Hematopoietic multipotent progenitor cell treated with erythropoietin and hydrocortisone succinate and interleukin-3 and kit ligand, for 17 days (in vitro differentiated cells): ENCODE results near the gene SLC26A3.

Experiments used
- DNase-seq: peaks from one replicate; pipeline ENCODE4 v3.0.0-alpha.2; 2015; ENCODE audit warnings: low spot score

SLC26A3 gene

DNA sequence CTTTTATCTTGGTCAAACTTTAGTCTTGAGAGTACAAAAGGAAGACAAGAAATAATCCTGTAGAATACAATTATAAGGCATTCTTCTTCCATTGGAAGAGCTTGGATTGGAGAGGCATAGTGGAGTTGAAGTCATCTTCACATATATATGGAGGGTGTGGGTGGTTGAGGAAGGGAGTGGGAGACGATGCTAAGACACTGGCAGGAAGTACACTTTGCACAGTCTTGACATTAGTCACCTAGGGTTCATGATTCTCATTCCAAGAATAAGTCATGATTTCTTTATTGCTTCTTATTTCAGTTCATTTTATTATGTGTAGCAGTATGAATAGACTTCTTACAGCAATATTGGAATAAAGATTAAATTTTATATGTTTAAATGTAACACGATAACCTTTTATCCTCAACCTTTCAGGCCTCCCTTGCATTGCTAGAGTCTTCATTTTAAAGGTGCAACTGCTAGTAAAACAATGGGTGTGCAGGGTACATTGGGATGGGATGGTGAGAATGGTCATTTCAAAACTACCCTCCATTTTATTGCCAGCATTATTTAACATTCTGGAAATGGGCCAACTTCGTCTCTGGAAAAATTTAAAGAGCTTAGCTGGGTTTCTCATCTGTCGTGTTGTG, 12.3 kb upstream of the SLC26A3 start:
- no peak for DNase-seq

DNA sequence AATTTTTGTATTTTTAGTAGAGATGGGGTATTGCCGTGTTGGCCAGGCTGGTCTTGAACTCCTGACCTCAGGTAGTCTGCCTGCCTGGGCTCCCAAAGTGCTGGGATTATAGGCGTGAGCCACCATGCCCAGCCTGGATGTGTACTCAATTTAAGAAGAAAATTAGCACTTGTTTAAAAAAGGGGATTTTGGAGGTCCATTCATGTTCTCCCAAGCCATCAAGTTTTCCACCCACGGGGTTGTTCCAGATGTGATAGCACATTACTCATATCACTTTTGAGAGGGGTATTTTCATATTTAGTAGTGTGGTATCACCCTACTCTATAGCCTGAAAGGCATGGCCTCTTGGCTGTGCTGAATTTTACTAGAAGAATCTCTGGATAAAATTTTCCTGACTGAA, 10.5 kb upstream of the SLC26A3 start:
- DNase-seq = no peak

DNA sequence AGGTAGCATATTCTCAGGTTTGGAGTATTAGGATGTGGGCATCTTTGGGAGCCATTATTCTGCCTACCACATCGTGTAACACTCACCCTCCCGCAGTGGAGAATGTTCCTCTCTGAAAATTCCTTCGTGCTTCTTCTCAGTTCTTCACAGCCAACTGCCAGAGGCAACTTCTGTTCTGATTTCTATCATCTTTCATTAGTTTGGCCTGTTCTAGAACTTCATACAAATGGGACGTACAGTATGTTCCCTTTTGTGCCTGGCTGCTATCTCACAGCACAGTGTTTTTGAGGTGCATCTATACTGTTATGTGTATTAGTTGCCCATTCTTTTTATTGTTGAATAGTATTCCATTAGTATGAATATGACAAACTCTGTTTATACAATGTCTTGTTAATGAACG, 8.9 kb upstream of the SLC26A3 start:
- no peak for DNase-seq

- no peak for DNase-seq
Measured at GRCh38 chr7:107810626-107811025, 7.6 kb upstream of the SLC26A3 start.

- no peak for DNase-seq
Measured at GRCh38 chr7:107809179-107809578, 6.2 kb upstream of the SLC26A3 start.

GRCh38 chr7:107799647-107800264, 3.3 kb downstream of the SLC26A3 start:
- no peak for DNase-seq

- DNase-seq = no peak
Measured at GRCh38 chr7:107792364-107792763, 10.7 kb downstream of the SLC26A3 start.

DNA sequence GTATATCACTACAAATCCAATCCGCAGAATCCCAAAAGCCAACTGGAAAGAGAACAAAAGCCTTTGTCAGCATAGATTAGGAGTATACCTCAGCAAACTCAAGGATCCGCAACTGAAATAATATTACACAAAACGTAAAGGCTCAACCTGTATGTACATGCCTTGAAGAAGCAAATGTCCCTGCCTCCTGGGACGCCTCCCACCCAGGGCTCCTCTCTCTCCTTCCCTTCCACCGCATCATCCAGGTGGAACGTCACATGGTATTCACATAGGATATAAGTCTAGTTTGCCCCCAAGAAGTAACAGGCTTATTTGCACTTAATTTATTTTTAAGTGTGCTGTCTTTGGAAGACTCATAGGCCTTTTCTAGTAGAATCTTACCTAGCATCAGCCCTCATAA, 13.4 kb downstream of the SLC26A3 start:
- DNase-seq = no peak

GRCh38 chr7:107788662-107789061, 14.4 kb downstream of the SLC26A3 start:
- no peak for DNase-seq

DNA sequence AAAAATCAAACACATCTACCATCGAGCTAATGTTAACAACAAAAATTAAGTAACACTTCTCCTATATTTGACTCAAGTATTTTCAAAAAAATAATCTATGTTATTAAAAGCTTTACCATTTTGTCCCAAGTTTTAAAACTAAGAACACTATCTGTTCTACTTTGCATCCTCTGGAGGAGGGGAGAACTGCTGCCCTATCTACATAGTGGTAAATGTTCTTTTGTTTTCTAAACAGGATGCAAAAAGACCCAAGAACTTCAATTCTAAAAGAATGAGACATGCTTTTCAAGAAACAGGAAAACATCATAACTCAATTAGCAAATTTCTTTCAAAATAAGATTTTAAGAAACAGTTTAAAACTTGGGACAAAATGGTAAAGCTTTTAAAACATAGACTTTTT, 14.8 kb downstream of the SLC26A3 start:
- DNase-seq = no peak

DNA sequence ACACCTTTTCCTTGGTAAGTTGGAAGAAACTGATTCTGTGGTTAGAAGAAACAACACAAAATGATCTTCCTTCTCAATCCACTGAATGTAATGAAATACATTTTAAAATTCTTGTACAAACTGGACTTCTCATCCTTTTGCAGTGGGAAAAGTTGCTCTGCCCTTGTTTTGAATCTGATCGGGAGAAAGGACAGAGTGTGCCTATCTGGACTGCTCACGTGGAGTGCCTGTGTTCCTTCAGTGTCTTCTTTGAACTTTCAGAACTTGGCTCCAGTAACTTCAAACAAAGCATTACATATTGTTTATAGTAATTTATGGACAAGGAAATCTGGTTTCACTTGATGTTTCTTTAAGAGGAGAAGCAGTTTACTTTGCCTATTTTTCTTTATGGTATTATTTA, 17.1 kb downstream of the SLC26A3 start:
- DNase-seq = no peak

DNA sequence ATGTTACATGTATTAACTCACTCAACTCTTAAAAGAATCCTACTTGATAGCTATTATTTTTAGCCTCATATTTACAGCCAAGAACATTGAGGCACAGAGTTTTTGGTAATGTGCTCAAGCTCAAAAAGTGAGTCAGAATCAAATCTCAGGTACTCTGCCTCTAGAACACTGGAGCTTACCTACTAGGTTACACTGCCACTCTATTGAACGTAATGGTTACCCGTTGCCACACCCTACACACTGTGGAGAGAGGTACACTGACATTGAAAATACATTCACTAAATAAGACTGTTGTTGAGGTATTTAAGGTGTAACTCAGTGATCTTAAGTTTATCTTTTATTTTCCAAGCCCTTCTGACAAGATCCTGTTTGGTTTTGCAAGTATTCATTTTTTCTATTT, 17.9 kb downstream of the SLC26A3 start:
- DNase-seq = no peak

GRCh38 chr7:107783648-107784047, 19.4 kb downstream of the SLC26A3 start:
- DNase-seq = no peak

DNA sequence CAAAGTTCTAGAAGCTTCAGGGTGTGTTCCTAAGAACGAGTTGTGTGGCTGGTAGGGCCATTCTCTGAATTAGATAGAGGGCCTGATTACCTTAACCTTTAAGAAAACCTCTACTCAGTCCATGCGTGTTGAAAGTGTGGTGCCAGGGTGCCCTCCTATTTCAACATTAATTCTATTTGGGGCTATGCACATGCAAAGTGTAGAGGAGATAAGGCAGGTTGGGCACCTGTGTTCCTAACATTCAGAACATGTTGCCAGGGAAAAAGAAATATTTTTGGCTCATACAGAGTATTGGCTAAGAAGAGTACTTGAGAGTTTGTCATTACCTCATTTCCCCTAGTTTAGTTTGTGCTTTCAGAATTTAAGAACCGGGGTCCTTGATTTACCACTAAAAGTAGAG, 20.6 kb downstream of the SLC26A3 start:
- no peak for DNase-seq

DNA sequence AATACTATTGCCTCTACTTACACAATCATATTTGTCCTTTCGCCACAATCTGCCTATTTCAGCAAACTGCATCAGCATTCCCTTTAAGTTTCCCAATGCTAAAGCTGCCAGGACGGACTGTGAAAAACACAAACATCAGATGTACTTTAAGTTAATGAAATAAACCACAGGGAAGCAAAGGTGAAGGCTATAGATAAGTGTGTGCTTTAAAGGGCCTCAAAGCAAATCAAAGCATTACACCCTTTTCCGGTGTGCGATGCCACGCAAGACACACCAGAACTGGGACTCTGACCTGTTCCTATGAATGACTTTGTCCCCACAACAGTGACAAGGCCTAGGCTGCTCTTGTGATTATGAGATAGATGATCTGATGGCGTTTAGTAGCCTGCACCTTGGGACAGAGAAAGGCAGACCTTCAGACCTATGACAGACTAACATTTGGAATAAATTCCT, 23.4 kb downstream of the SLC26A3 start:
- no peak for DNase-seq

GRCh38 chr7:107778283-107778682, 24.7 kb downstream of the SLC26A3 start:
- DNase-seq = no peak

- no peak for DNase-seq
Measured at GRCh38 chr7:107777702-107778101, 25.3 kb downstream of the SLC26A3 start.

- DNase-seq = no peak
Measured at GRCh38 chr7:107773027-107773426, 30.0 kb downstream of the SLC26A3 start.

DNA sequence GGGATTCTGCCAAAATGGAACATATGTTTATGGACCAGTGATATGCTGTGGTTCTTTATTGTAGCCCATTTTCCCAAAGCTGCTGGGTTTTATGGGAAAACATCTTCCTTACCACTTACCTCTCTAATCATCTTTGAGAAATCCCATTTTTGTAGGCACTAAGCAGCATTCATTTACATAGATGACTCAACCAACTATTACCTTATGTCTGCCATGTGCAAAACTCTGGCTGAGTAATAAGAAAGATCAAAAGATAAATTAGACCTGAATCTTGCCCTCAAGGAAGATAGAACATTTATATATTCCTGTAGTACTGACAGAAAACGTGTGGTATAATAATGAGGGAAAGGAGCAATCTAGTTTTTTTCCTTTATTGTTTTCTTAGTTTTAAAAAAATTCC, 34.8 kb downstream of the SLC26A3 start:
- no peak for DNase-seq

GRCh38 chr7:107767391-107767790, 35.6 kb downstream of the SLC26A3 start:
- no peak for DNase-seq

DNA sequence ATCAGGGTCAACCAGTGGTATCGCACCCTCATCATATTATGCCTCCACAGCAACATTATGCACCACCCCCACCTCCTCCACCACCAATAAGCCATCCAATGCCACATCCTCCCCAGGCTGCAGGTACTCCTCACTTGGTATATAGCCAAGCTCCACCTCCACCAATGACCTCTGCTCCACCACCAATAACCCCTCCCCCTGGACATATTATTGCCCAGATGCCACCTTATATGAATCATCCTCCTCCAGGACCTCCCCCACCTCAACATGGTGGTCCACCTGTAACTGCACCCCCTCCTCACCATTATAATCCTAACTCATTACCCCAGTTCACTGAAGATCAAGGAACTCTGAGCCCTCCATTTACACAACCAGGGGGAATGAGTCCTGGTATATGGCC, 44.4 kb downstream of the SLC26A3 start:
- no peak for DNase-seq

DNA sequence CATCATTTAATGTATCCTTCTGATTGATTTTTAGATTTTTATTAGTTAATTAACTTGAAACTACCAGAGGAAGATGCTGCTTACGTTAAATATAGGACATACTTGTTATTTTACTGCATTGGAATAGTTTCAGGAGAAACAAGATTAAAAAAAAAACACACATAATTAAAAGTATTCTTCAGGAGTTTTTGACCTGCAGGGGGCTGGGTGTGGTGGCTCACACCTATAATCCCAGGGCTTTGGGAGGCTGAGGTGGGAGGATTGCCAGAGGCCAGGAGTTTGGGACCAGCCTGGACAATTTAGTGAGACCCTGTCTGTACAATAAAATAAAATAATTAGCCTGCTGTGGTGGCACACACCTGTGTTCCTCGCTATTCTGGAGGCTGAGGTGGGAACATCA, 48.4 kb downstream of the SLC26A3 start:
- peak; percentile 60 for DNase-seq

DNA sequence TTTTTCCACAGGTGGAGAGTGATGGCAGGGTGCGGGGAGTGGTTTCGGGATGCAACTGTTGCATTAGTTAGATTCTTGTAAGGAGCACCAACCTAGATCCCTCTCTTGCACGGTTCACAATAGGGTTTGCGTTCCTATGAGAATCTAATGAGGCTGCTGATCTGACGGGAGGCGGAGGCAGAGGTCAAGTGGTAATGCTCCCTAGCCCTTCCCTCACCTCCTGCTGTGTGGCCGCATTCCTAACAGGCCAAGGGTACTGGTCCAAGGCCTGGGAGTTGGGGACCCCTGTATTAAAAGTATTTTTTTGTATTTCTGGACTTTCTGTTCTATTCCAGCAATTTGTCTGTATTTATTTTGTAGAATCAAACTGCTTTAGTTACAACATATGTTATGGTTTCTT, 51.9 kb downstream of the SLC26A3 start:
- no peak for DNase-seq

GRCh38 chr7:107746006-107746405, 57.0 kb downstream of the SLC26A3 start:
- no peak for DNase-seq
